ENCODE data around the gene HIF1AN. TPM values are rescaled to one million over a fixed set of nuclear protein-coding genes. Genes with fewer than 3 reads are reported as not detected.

Gene HIF1AN
- total RNA-seq, 1 donor from 2014 or later, result 63.4 TPM

- TF ChIP-seq, protein P1, sequence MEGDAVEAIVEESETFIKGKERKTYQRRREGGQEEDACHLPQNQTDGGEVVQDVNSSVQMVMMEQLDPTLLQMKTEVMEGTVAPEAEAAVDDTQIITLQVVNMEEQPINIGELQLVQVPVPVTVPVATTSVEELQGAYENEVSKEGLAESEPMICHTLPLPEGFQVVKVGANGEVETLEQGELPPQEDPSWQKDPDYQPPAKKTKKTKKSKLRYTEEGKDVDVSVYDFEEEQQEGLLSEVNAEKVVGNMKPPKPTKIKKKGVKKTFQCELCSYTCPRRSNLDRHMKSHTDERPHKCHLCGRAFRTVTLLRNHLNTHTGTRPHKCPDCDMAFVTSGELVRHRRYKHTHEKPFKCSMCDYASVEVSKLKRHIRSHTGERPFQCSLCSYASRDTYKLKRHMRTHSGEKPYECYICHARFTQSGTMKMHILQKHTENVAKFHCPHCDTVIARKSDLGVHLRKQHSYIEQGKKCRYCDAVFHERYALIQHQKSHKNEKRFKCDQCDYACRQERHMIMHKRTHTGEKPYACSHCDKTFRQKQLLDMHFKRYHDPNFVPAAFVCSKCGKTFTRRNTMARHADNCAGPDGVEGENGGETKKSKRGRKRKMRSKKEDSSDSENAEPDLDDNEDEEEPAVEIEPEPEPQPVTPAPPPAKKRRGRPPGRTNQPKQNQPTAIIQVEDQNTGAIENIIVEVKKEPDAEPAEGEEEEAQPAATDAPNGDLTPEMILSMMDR (IDR thresholded peaks at IDR 0.05; ENCODE audit: unreplicated experiment), result no peak
- no peak for DNase-seq (ENCODE audit: low spot score in 2 of 2, unreplicated experiment in 2 of 2)
- Mint-ChIP-seq H3K9me3 (no peaks in the 10 kb centered on the region), H3K4me1 (peaks cover 4% of the 10 kb centered on the region), H3K36me3 (peaks cover 6% of the 10 kb centered on the region), H3K27me3 (ENCODE audit: low read depth) (no peaks in the 10 kb centered on the region), H3K4me3 (no peak overlapping the region), H3K27ac (no peak overlapping the region)
These were observed 417 bp upstream of the HIF1AN start for GRCh38 chr10:100535338-100535714.

- H3K27me3 Mint-ChIP-seq (ENCODE audit: low read depth), result no peaks in the 10 kb centered on the region
- peaks cover 3% of the 10 kb centered on the region for H3K4me1 Mint-ChIP-seq
- H3K27ac Mint-ChIP-seq, result no peak overlapping the region
- TF ChIP-seq, protein P1 (IDR thresholded peaks at IDR 0.05; ENCODE audit: unreplicated experiment), result no peak
- no peak for DNase-seq (ENCODE audit: low spot score in 2 of 2, unreplicated experiment in 2 of 2)
- H3K4me3 Mint-ChIP-seq, result no peak overlapping the region
- H3K36me3 Mint-ChIP-seq, result peaks cover 23% of the 10 kb centered on the region
- H3K9me3 Mint-ChIP-seq, result no peaks in the 10 kb centered on the region
These were observed 1.7 kb downstream of the HIF1AN start for GRCh38 chr10:100537475-100537874.

- H3K4me3 Mint-ChIP-seq, result no peak overlapping the region
- no peak for DNase-seq (ENCODE audit: low spot score in 2 of 2, unreplicated experiment in 2 of 2)
- peaks cover 53% of the 10 kb centered on the region for H3K36me3 Mint-ChIP-seq
- TF ChIP-seq, protein P1 (IDR thresholded peaks at IDR 0.05; ENCODE audit: unreplicated experiment), result no peak
- no peak overlapping the region for H3K27ac Mint-ChIP-seq
- H3K27me3 Mint-ChIP-seq (ENCODE audit: low read depth), result no peaks in the 10 kb centered on the region
- H3K9me3 Mint-ChIP-seq, result no peaks in the 10 kb centered on the region
- H3K4me1 Mint-ChIP-seq, result no peaks in the 10 kb centered on the region
These were observed 9.2 kb downstream of the HIF1AN start for GRCh38 chr10:100544950-100545349.

- no peak for DNase-seq (ENCODE audit: low spot score in 2 of 2, unreplicated experiment in 2 of 2)
- Mint-ChIP-seq H3K27me3 (ENCODE audit: low read depth) (no peaks in the 10 kb centered on the region), H3K9me3 (no peaks in the 10 kb centered on the region), H3K4me1 (peaks cover 2% of the 10 kb centered on the region), H3K36me3 (peaks cover 22% of the 10 kb centered on the region), H3K4me3 (no peak overlapping the region), H3K27ac (no peak overlapping the region)
- TF ChIP-seq, protein P1 (IDR thresholded peaks at IDR 0.05; ENCODE audit: unreplicated experiment), result no peak
These were observed 15.5 kb downstream of the HIF1AN start for GRCh38 chr10:100551196-100551595.

DNA sequence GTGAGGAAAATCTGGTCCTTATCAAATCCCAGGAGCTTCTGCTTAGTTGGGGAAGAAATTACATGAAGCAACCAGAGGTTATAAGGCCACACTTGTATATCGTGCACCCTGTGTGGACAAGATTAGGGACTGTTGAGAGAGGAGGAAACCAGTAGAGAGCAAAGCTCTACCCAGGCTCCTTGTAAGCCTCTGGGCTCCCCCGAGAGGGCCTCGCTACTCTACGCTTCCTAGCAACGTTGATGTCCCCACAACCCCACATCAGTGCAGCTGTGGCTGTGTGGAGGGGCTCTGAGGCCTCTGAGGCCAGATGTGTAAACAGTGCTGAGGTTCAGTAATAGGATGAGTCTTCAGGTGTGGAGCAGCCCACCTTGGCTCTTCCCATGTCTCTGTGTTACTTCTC, 16.0 kb downstream of the HIF1AN start:
- Mint-ChIP-seq H3K27me3 (ENCODE audit: low read depth) (no peaks in the 10 kb centered on the region), H3K4me1 (peaks cover 2% of the 10 kb centered on the region), H3K36me3 (peaks cover 22% of the 10 kb centered on the region), H3K4me3 (no peak overlapping the region), H3K27ac (no peak overlapping the region), H3K9me3 (no peaks in the 10 kb centered on the region)
- no peak for DNase-seq (ENCODE audit: low spot score in 2 of 2, unreplicated experiment in 2 of 2)
- TF ChIP-seq, protein P1 (IDR thresholded peaks at IDR 0.05; ENCODE audit: unreplicated experiment), result no peak

DNA sequence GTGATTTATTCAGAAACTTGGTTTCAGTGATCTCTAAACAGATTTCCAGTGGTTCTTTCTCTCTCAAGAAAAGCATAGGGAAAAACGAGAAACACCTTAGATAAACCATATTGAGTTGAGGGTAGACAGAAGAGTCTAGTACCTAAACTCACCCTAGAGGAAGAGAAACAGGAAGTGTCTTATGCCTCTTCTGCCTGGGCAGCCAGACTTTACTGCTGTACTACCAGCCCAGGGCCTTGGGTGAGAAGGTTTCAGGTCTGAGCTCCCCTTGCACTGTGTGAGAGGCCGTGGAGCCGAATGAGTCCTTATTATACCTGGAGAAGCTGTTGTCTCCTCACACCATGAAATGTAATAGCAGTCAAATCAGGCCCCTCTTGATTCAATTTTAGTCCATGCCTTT, 18.2 kb downstream of the HIF1AN start:
- Mint-ChIP-seq H3K9me3 (no peaks in the 10 kb centered on the region), H3K4me1 (peaks cover 2% of the 10 kb centered on the region), H3K4me3 (no peak overlapping the region), H3K27ac (no peak overlapping the region), H3K27me3 (ENCODE audit: low read depth) (no peaks in the 10 kb centered on the region), H3K36me3 (peaks cover 23% of the 10 kb centered on the region)
- TF ChIP-seq, protein P1 (IDR thresholded peaks at IDR 0.05; ENCODE audit: unreplicated experiment), result no peak
- no peak for DNase-seq (ENCODE audit: low spot score in 2 of 2, unreplicated experiment in 2 of 2)
